Muscle layer of colon (tissue), 2 donors: Measurements from ENCODE around the gene ZMIZ1.
"Not testable (repeated sequence)": the region's sequence is repeated elsewhere in the genome, so short reads cannot be mapped to it uniquely, and the experiment has no call there.

ENCODE experiments used
- H3K27ac ChIP-seq: one replicate; pipeline ENCODE4 v1.7.0; 2013; ENCODE audit warnings: low read depth, mild to moderate bottlenecking, low read length, moderate library complexity
- H3K27me3 ChIP-seq, 2 donors: one replicate each; pipeline ENCODE4 v1.7.0; 2013; ENCODE audit warnings: low read length in 2 of 2, mild to moderate bottlenecking in 2 of 2; ENCODE audit not compliant: insufficient read depth in 2 of 2, control insufficient read depth in 1 of 2
- H3K36me3 ChIP-seq: one replicate; pipeline ENCODE4 v1.7.0; 2013; ENCODE audit warnings: mild to moderate bottlenecking, low read length; ENCODE audit not compliant: insufficient read depth
- H3K4me1 ChIP-seq: one replicate; pipeline ENCODE4 v1.7.0; 2013; ENCODE audit warnings: mild to moderate bottlenecking, low read length; ENCODE audit not compliant: insufficient read depth
- H3K4me3 ChIP-seq, 2 donors: one replicate each; pipeline ENCODE4 v1.7.0; 2013; ENCODE audit warnings: low read length in 2 of 2, low read depth in 1 of 2, mild to moderate bottlenecking in 1 of 2, moderate library complexity in 1 of 2
- H3K9ac ChIP-seq: one replicate; pipeline ENCODE4 v1.7.0; 2013; ENCODE audit warnings: low read length
- H3K9me3 ChIP-seq: one replicate; pipeline ENCODE4 v1.7.0; 2013; ENCODE audit warnings: mild to moderate bottlenecking, low read length
- donor health status: abdominal sarcoma.
- donor health status: Adenocarcinoma of cecum.

Gene ZMIZ1

GRCh38 chr10:79034271-79034876 lies 34.4 kb upstream of the ZMIZ1 start:
- Histone ChIP-seq H3K9me3 (no peaks in the 10 kb centered on the region), H3K27me3 (no peaks in the 10 kb centered on the region), H3K36me3 (no peaks in the 10 kb centered on the region), H3K27ac (no peak overlapping the region), H3K9ac (no peak overlapping the region), H3K4me3 (no peak overlapping the region), H3K4me1 (peaks cover 9% of the 10 kb centered on the region)

- not testable (repeated sequence) for H3K27ac ChIP-seq, H3K27me3 ChIP-seq, H3K9me3 ChIP-seq, H3K9ac ChIP-seq, H3K36me3 ChIP-seq, H3K4me1 ChIP-seq, H3K4me3 ChIP-seq
These were observed 32.4 kb upstream of the ZMIZ1 start for GRCh38 chr10:79036416-79036815.

- Histone ChIP-seq H3K4me1 (no peaks in the 10 kb centered on the region), H3K9me3 (no peaks in the 10 kb centered on the region), H3K4me3 (no peak overlapping the region), H3K27ac (no peak overlapping the region), H3K9ac (no peak overlapping the region), H3K36me3 (no peaks in the 10 kb centered on the region), H3K27me3 (no peaks in the 10 kb centered on the region)
These were observed 30.5 kb upstream of the ZMIZ1 start for GRCh38 chr10:79038104-79038840.

- no peak overlapping the region for H3K4me3 ChIP-seq
- H3K9me3 ChIP-seq: no peaks in the 10 kb centered on the region
- no peaks in the 10 kb centered on the region for H3K36me3 ChIP-seq
- no peak overlapping the region for H3K9ac ChIP-seq
- H3K27ac ChIP-seq: no peak overlapping the region
- no peaks in the 10 kb centered on the region for H3K4me1 ChIP-seq
- H3K27me3 ChIP-seq: no peaks in the 10 kb centered on the region
These were observed 29.9 kb upstream of the ZMIZ1 start for GRCh38 chr10:79038841-79039201.

GRCh38 chr10:79042639-79043411 lies 25.9 kb upstream of the ZMIZ1 start:
- Histone ChIP-seq H3K9ac (no peak overlapping the region), H3K27ac (no peak overlapping the region), H3K4me3 (no peak overlapping the region), H3K4me1 (no peaks in the 10 kb centered on the region), H3K36me3 (no peaks in the 10 kb centered on the region), H3K9me3 (no peaks in the 10 kb centered on the region), H3K27me3 (no peaks in the 10 kb centered on the region)

GRCh38 chr10:79044036-79044632 lies 24.6 kb upstream of the ZMIZ1 start:
- H3K4me3 ChIP-seq: no peak overlapping the region
- no peaks in the 10 kb centered on the region for H3K9me3 ChIP-seq
- H3K4me1 ChIP-seq: no peaks in the 10 kb centered on the region
- no peak overlapping the region for H3K27ac ChIP-seq
- no peaks in the 10 kb centered on the region for H3K36me3 ChIP-seq
- H3K27me3 ChIP-seq: no peaks in the 10 kb centered on the region
- H3K9ac ChIP-seq: no peak overlapping the region

GRCh38 chr10:79044846-79045245 lies 23.9 kb upstream of the ZMIZ1 start:
- Histone ChIP-seq H3K4me3 (no peak overlapping the region), H3K9ac (no peak overlapping the region), H3K27ac (no peak overlapping the region), H3K36me3 (no peaks in the 10 kb centered on the region), H3K4me1 (no peaks in the 10 kb centered on the region), H3K9me3 (no peaks in the 10 kb centered on the region), H3K27me3 (no peaks in the 10 kb centered on the region)

GRCh38 chr10:79045566-79046175 lies 23.1 kb upstream of the ZMIZ1 start:
- H3K9me3 ChIP-seq: no peaks in the 10 kb centered on the region
- H3K27me3 ChIP-seq: no peaks in the 10 kb centered on the region
- H3K4me1 ChIP-seq: no peaks in the 10 kb centered on the region
- no peaks in the 10 kb centered on the region for H3K36me3 ChIP-seq
- no peak overlapping the region for H3K27ac ChIP-seq
- H3K9ac ChIP-seq: no peak overlapping the region
- H3K4me3 ChIP-seq: no peak overlapping the region

GRCh38 chr10:79046326-79046725 lies 22.4 kb upstream of the ZMIZ1 start:
- no peak overlapping the region for H3K4me3 ChIP-seq
- no peak overlapping the region for H3K27ac ChIP-seq
- no peaks in the 10 kb centered on the region for H3K36me3 ChIP-seq
- H3K9ac ChIP-seq: no peak overlapping the region
- no peaks in the 10 kb centered on the region for H3K27me3 ChIP-seq
- no peaks in the 10 kb centered on the region for H3K4me1 ChIP-seq
- no peaks in the 10 kb centered on the region for H3K9me3 ChIP-seq

- H3K27ac ChIP-seq: no peak overlapping the region
- H3K9ac ChIP-seq: no peak overlapping the region
- no peaks in the 10 kb centered on the region for H3K27me3 ChIP-seq
- no peaks in the 10 kb centered on the region for H3K9me3 ChIP-seq
- no peaks in the 10 kb centered on the region for H3K4me1 ChIP-seq
- H3K36me3 ChIP-seq: no peaks in the 10 kb centered on the region
- H3K4me3 ChIP-seq: no peak overlapping the region
These were observed 21.8 kb upstream of the ZMIZ1 start for GRCh38 chr10:79046741-79047583.

GRCh38 chr10:79047584-79047874 lies 21.2 kb upstream of the ZMIZ1 start:
- Histone ChIP-seq H3K4me3 (no peak overlapping the region), H3K9me3 (no peaks in the 10 kb centered on the region), H3K9ac (no peak overlapping the region), H3K27ac (no peak overlapping the region), H3K27me3 (no peaks in the 10 kb centered on the region), H3K36me3 (no peaks in the 10 kb centered on the region), H3K4me1 (no peaks in the 10 kb centered on the region)
